CD4-positive, alpha-beta T cell (primary cell): ENCODE data around the gene XRCC3. TPM values are rescaled to one million over a fixed set of nuclear protein-coding genes. Genes with fewer than 3 reads are reported as not detected.

Experiments
- ATAC-seq: fragments of 200-7000 bp; cut with Tn5 transposase; one replicate; pipeline ENCODE4 v1.10.0; 2022; ENCODE audit warnings: mild to moderate bottlenecking; ENCODE audit not compliant: poor library complexity
- CTCF ChIA-PET: fragments of 350-600 bp; sonication (Branson Sonifier 250); formaldehyde crosslinking; loops from one replicate; lab custom pipeline; 2021; ENCODE audit warnings: antibody characterized with exemption, inconsistent platforms; lab: Charles Lee
- POLR2A ChIA-PET: fragments of 350-600 bp; sonication (Branson Sonifier 250); formaldehyde crosslinking; loops from one replicate; lab custom pipeline; 2021; ENCODE audit warnings: antibody characterized with exemption, inconsistent platforms; lab: Charles Lee
- DNase-seq, 14 experiments: peaks; one replicate each; pipeline ENCODE4 v3.0.0-alpha.2; 2013 to 2020; ENCODE audit warnings: mixed read lengths in 2 of 14
- H3K27ac ChIP-seq, 2 donors: one replicate each; pipeline versions ENCODE4 v1.5.1 to v1.7.0; 2013; ENCODE audit warnings: low read length in 2 of 2, low read depth in 1 of 2, mild to moderate bottlenecking in 1 of 2
- H3K27me3 ChIP-seq, 2 experiments: 1 replicate in 1 of 2; 2 replicates in 1 of 2; pipeline versions ENCODE4 v1.6.1 to v1.7.0; 2013; ENCODE audit warnings: low read length in 2 of 2, control low read depth in 1 of 2, mild to moderate bottlenecking in 1 of 2, moderate library complexity in 1 of 2; ENCODE audit not compliant: insufficient read depth in 2 of 2, control insufficient read depth in 1 of 2
- H3K36me3 ChIP-seq: one replicate; pipeline ENCODE4 v1.6.1; 2013; ENCODE audit warnings: low read length, control low read depth; ENCODE audit not compliant: insufficient read depth
- H3K4me1 ChIP-seq: one replicate; pipeline ENCODE4 v1.6.1; 2013; ENCODE audit warnings: low read length, control low read depth; ENCODE audit not compliant: insufficient read depth
- H3K4me3 ChIP-seq: one replicate; pipeline ENCODE4 v1.5.1; 2013; ENCODE audit warnings: mild to moderate bottlenecking, low read length, moderate library complexity
- H3K9me3 ChIP-seq, 2 experiments: 1 replicate in 1 of 2; 2 replicates in 1 of 2; pipeline versions ENCODE4 v1.6.1 to v1.7.0; 2013; ENCODE audit warnings: low read length in 2 of 2, mild to moderate bottlenecking in 2 of 2, control low read depth in 1 of 2, moderate library complexity in 1 of 2; ENCODE audit not compliant: control insufficient read depth in 1 of 2, insufficient read depth in 1 of 2
- H3K27ac Mint-ChIP-seq: one replicate; pipeline ENCODE4 v1.8.0; 2020; ENCODE audit warnings: mixed read lengths
- H3K27me3 Mint-ChIP-seq: one replicate; pipeline ENCODE4 v1.8.0; 2021; ENCODE audit warnings: mixed read lengths
- H3K36me3 Mint-ChIP-seq: one replicate; pipeline ENCODE4 v1.8.0; 2021; ENCODE audit warnings: low read depth, mixed read lengths
- H3K4me1 Mint-ChIP-seq: one replicate; pipeline ENCODE4 v1.8.0; 2021; ENCODE audit warnings: low read depth, mixed read lengths
- H3K4me3 Mint-ChIP-seq: one replicate; pipeline ENCODE4 v1.8.0; 2020; ENCODE audit warnings: mild to moderate bottlenecking, mixed read lengths
- H3K9me3 Mint-ChIP-seq: one replicate; pipeline ENCODE4 v1.8.0; 2020; ENCODE audit warnings: mixed read lengths
- CTCF ChIP-seq: fragments of 200-600 bp; IDR thresholded peaks from one replicate; pipeline ENCODE4 v1.8.0; 2022; ENCODE audit warnings: antibody characterized with exemption, mild to moderate bottlenecking
- intact Hi-C, 2 experiments: fragments of 100-400 bp; cut with DNase I in 1 of 2; cut with micrococcal nuclease in 1 of 2; formaldehyde crosslinking; loops; one replicate each; pipeline versions ENCODE4 v1.15.1 to v1.9.0; 2023 to 2025; cut with DNase I, micrococcal nuclease
- total RNA-seq, 174 experiments: library from RNA in 2 of 174; stranded (reverse) in 2 of 174; gene quantifications; one replicate each; pipeline ENCODE4 v1.2.3 and lab custom pipeline; 2021 to 2026

The XRCC3 gene
- total RNA-seq, 2 experiments from 2014 or later, result 4.6 to 4.8 TPM

- Histone ChIP-seq H3K36me3 (peaks cover 74% of the 10 kb centered on the region), H3K27ac (no peak overlapping the region), H3K27me3 (no peaks in the 10 kb centered on the region), H3K4me1 (no peaks in the 10 kb centered on the region), H3K9me3 (no peaks in the 10 kb centered on the region), H3K4me3 (no peak overlapping the region)
- ATAC-seq (no peak), DNase-seq (no peak)
- Mint-ChIP-seq H3K27ac (no peak overlapping the region), H3K4me3 (no peak overlapping the region), H3K9me3 (no peaks in the 10 kb centered on the region), H3K4me1 (no peaks in the 10 kb centered on the region), H3K36me3 (peaks cover 79% of the 10 kb centered on the region), H3K27me3 (no peaks in the 10 kb centered on the region)
- intact Hi-C loops, result no loop called here
- ChIA-PET CTCF (no interaction called here), POLR2A (no interaction called here)
- no peak for TF ChIP-seq CTCF
Measured at GRCh38 chr14:103686831-103687485, 28.3 kb downstream of the XRCC3 start.

- H3K9me3 Mint-ChIP-seq, result no peaks in the 10 kb centered on the region
- DNase-seq (no peak), ATAC-seq (no peak)
- H3K4me3 Mint-ChIP-seq, result no peak overlapping the region
- no peak overlapping the region for H3K27ac ChIP-seq
- H3K27ac Mint-ChIP-seq, result no peak overlapping the region
- H3K27me3 Mint-ChIP-seq, result no peaks in the 10 kb centered on the region
- CTCF ChIA-PET, result no interaction called here
- H3K4me1 Mint-ChIP-seq, result no peaks in the 10 kb centered on the region
- peaks cover 87% of the 10 kb centered on the region for H3K36me3 Mint-ChIP-seq
- H3K27me3 ChIP-seq, result no peaks in the 10 kb centered on the region
- no peak overlapping the region for H3K4me3 ChIP-seq
- no peaks in the 10 kb centered on the region for H3K4me1 ChIP-seq
- H3K9me3 ChIP-seq, result no peaks in the 10 kb centered on the region
- peaks cover 83% of the 10 kb centered on the region for H3K36me3 ChIP-seq
- POLR2A ChIA-PET, result no interaction called here
- intact Hi-C loops, result no loop called here
- no peak for TF ChIP-seq CTCF
Measured at GRCh38 chr14:103685276-103686211, 29.7 kb downstream of the XRCC3 start.

GRCh38 chr14:103684871-103685270 lies 30.4 kb downstream of the XRCC3 start:
- Histone ChIP-seq H3K9me3 (no peaks in the 10 kb centered on the region), H3K4me3 (no peak overlapping the region), H3K4me1 (no peaks in the 10 kb centered on the region), H3K36me3 (peaks cover 88% of the 10 kb centered on the region), H3K27me3 (no peaks in the 10 kb centered on the region), H3K27ac (no peak overlapping the region)
- ATAC-seq (no peak), DNase-seq (no peak)
- intact Hi-C loops, result no loop called here
- CTCF ChIA-PET, result no interaction called here
- H3K27me3 Mint-ChIP-seq, result no peaks in the 10 kb centered on the region
- H3K9me3 Mint-ChIP-seq, result no peaks in the 10 kb centered on the region
- H3K4me1 Mint-ChIP-seq, result no peaks in the 10 kb centered on the region
- TF ChIP-seq CTCF, result no peak
- H3K36me3 Mint-ChIP-seq, result peaks cover 87% of the 10 kb centered on the region
- no peak overlapping the region for H3K4me3 Mint-ChIP-seq
- no peak overlapping the region for H3K27ac Mint-ChIP-seq
- POLR2A ChIA-PET, result no interaction called here
